Activated CD8-positive, alpha-beta memory T cell treated with anti-CD3 and anti-CD28 coated beads for 1 hour (primary cell): ENCODE measurements around the gene GBF1.

Source experiments
- DNase-seq, 2 donors: peaks; one replicate each; pipeline ENCODE4 v3.0.0-alpha.2; 2020; ENCODE audit warnings: low read depth in 1 of 2; ENCODE audit errors: extremely low read depth in 1 of 2

The GBF1 gene

DNA sequence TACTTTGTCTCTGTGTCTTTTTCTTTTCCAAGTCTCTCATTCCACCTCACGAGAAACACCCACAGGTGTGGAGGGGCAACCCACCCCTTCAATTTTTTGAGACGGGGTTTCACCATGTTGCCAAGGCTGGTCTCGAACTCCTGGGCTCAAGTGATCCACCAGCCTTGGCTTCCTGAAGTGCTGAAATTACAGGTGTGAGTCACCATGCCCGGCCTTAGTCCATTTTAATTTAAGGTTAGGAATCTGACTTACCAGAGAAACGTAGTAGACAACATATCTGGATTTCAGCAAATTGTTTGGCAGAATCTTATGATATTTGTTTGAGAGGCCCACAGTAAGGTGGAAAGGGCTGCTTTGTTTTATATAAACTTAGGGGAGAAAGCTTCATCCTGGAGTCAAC lies 147.0 kb downstream of the GBF1 start:
- DNase-seq = no peak

DNA sequence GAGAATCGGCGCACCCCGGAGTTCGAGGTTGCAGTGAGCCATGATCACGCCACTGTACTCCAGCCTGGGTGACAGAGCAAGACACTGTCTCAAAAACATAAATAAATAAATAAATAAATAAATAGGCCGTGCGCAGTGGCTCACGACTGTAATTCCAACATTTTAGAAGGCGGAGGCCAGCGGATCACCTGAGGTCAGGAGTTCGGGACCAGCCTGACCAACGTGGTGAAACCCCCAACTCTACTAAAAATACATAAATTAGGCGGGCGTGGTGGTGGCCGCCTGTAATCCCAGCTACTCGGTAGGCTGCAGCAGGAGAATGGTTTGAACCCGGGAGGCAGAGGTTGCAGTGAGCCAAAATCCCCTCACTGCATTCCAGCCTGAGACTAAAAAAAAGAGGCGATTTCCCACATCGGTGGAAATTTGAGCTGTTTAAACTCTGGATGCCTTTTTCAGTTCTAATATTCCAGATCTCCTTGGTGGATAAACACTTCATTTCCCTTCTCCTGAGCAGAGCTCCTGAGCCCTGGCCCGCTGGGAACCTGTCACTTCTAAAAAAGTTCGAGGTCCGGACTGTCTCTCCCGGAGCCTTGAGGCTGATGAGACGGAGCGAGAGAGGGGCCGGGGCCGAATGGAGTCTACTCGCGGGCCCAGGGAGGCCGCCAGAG lies 148.2 kb downstream of the GBF1 start:
- no peak for DNase-seq

DNA sequence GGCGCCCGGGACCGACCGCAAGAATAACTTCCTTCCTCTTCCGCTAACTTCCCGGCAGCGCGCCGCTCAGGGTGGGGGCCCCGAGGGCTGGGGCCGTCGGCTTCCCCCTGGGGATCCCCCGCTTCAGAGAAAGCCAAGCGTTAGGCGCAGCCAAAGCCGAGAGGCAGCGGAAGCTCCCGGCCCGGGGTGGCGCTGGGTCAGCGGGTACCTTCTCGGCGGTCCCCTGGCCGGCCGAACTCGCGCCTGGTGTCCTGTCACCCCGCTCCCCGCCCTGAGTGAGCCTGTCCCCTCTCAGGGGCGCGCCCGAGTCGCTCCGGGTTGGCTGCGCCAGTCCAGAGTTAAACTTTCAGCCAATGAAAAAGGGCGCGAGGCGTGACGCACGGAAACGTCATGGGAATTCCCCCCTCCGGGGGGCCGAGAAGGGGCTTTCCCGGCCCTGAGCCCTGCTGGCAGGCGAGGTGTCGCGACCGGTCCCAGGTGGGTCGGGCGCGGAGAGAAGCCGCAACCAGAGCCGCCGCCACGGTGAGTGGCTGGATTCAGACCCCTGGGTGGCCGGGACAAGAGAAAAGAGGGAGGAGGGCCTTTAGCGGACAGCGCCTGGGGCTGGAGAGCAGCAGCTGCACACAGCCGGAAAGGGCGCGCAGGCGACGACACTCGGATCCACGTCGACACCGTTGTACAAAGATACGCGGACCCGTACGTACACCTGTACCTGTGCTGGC lies 148.9 kb downstream of the GBF1 start:
- peak; percentile 97 to 98 for DNase-seq

DNA sequence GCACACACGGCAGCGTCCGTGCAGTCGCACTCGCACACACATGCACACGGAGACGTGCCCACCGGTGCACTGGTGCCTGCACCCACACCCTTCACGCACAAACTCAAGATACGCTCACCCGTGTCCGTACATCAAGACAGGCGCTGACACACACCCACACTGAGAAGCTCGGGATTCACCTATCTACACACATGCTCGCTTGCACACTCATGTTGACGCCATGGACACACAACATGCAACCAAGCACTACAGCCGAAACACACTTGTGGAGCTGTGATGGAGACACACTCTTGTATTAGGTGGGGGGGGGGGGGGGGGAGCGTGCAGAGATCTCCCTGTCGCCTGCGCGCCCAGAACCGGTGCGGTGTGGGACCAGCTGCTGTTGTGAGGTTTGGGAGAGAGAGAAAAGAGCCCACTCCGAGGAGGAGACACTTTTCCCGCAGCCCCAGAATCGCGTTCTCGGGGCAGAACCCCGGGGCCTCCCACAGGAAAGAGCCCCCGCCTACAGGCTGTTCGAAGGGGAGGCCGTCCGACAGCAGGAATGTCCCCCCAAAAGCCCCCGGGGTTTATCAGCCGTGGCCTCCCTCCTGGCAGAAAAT lies 149.6 kb downstream of the GBF1 start:
- no peak for DNase-seq

DNA sequence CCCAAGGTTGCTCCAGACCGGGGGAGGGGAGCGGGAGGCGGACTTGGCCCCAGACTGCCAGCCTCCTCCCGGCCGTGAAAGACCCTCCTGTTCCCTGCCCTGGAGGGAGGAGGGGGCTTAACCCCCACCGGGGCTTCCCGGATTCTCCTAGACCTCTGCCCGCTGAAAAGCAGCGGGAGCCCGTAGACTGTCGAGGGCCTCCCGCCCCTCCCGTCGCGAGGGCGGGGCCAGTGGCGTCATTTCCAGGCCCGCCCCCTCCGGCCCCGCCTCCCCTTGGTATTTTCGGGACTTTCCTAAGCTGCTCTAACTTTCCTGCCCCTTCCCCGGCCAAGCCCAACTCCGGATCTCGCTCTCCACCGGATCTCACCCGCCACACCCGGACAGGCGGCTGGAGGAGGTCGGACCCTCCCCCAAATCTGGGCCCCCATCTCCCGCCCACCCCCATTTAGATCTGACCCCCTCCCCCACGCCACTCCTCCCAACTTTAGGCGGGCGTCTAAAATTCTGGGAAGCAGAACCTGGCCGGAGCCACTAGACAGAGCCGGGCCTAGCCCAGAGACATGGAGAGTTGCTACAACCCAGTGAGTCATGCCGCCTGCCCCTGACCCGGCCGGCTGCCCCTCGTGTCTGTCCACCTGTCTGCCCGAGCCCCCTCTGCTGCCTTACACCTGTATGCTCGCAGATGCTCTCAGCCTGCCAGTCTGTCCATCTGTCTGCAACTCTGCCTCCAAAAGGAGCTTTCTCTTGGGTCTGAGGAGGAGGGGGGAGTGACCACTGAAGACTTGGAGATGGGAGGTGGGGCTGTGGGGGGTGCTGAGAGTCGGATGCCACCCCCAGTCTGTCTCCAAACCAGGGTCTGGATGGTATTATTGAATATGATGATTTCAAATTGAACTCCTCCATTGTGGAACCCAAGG lies 150.3 kb downstream of the GBF1 start, which contains the start of gene NFKB2:
TSS of gene NFKB2 (plus strand) at position 306 of the 917 bp plus-strand sequence. CDS start at position 561, 255 bp downstream.
- peak; percentile 77 to 88 for DNase-seq

DNA sequence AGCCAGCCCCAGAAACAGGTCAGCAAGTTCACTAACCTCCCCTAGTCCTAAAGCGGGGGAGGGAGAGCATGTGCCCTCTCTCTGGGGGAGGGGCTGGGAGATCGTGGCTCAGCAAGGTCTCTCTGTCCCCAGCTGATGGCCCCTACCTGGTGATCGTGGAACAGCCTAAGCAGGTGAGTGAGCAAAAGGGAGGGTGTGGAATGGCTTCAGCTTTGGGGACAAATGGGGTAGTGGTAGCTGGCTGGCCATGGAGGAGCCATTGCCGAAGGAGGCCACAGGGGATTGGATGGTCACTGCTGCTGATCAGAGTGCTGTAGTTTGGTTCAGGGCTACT lies 151.0 kb downstream of the GBF1 start:
- no peak for DNase-seq

DNA sequence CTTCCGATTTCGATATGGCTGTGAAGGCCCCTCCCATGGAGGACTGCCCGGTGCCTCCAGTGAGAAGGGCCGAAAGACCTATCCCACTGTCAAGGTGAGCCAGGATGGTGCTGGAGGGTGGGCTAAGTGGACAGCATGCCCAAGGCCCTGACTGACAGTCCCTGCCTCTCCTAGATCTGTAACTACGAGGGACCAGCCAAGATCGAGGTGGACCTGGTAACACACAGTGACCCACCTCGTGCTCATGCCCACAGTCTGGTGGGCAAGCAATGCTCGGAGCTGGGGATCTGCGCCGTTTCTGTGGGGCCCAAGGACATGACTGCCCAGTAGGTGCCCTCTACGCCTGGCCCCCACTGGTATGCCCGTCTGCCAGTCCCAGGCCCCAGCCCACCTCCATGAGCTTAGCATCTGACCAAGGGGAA lies 151.4 kb downstream of the GBF1 start:
- DNase-seq = no peak

DNA sequence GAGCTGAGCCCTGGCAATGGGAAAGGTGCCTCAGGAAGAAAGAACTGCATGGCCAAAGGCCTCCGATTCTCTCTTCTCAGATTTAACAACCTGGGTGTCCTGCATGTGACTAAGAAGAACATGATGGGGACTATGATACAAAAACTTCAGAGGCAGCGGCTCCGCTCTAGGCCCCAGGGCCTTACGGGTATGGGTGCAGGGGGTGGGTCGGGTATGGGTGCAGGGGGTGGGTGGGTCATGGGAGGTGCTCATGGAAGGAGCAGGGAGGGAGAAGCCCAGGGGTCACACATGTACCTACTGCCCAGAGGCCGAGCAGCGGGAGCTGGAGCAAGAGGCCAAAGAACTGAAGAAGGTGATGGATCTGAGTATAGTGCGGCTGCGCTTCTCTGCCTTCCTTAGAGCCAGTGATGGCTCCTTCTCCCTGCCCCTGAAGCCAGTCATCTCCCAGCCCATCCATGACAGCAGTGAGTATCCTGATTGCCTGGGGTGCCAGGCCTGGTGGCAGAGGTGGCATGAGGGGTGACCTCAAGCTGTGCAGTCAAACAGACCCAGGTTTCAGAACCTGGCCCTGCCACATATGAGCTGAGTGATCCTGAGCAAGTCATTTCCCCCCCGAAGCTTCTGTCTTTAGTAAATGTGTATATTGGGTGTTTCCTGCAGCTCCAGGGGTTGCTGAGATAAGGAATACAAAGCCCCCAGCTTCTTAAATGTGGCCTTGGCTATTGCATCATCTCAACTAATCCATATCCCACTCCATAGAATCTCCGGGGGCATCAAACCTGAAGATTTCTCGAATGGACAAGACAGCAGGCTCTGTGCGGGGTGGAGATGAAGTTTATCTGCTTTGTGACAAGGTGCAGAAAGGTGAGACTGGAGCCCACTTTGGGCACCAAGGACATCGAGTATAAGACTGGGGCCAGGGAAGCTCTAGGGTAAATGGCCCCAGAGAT lies 152.2 kb downstream of the GBF1 start:
- DNase-seq = no peak

DNA sequence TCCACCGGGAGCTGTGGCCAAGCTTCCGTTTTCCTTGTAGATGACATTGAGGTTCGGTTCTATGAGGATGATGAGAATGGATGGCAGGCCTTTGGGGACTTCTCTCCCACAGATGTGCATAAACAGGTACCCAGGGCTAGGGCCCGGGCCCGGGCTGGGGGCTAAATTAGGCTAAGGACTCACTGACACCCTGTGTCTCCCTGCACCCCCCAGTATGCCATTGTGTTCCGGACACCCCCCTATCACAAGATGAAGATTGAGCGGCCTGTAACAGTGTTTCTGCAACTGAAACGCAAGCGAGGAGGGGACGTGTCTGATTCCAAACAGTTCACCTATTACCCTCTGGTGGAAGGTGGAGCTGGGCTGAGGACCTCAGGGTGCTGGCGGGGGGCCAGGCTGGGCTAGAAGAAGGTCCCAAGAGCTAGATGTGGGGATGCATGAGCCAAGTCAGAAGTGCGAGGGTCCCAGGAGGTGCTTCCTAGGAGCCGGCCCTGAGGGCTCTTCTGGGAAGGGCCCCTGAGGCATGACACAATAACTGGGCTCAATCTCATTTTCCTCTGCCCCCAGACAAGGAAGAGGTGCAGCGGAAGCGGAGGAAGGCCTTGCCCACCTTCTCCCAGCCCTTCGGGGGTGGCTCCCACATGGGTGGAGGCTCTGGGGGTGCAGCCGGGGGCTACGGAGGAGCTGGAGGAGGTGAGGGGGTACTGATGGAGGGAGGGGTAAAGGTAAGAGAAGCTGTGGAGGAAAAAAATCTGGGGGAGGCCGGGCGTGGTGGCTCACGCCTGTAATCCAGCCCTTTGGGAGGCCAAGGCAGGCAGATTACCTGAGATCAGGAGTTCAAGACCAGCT lies 153.1 kb downstream of the GBF1 start:
- no peak for DNase-seq

DNA sequence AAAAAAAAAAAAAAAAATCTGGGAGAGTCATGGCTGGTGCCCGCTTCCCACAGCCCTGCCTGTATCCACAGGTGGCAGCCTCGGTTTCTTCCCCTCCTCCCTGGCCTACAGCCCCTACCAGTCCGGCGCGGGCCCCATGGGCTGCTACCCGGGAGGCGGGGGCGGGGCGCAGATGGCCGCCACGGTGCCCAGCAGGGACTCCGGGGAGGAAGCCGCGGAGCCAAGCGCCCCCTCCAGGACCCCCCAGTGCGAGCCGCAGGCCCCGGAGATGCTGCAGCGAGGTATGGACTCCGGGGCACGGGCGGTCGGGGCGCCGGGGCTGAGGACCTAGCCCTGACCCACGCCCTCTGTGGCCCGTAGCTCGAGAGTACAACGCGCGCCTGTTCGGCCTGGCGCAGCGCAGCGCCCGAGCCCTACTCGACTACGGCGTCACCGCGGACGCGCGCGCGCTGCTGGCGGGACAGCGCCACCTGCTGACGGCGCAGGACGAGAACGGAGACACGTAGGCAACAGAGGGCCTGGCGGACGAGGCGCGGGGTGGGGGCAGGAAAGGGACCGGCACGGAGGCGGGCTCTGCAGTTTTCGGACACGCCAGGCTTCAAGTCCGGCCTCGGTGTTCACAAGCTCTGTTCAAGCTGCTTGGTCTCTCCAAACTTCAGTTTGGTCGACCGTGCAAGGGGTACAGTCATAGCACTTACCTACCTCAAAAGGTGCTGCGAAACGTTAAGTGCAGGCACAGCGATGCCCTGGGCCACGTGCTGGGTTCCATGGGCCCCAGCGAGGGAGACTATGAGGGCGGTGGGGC lies 154.1 kb downstream of the GBF1 start:
- DNase-seq = peak; percentile 55 to 80

DNA sequence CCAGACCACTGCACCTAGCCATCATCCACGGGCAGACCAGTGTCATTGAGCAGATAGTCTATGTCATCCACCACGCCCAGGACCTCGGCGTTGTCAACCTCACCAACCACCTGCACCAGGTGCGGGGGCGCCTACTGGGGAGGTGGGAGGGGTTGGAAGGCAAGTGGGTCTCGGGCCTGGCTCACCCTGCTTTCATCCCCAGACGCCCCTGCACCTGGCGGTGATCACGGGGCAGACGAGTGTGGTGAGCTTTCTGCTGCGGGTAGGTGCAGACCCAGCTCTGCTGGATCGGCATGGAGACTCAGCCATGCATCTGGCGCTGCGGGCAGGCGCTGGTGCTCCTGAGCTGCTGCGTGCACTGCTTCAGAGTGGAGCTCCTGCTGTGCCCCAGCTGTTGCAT lies 154.7 kb downstream of the GBF1 start:
- DNase-seq = no peak

DNA sequence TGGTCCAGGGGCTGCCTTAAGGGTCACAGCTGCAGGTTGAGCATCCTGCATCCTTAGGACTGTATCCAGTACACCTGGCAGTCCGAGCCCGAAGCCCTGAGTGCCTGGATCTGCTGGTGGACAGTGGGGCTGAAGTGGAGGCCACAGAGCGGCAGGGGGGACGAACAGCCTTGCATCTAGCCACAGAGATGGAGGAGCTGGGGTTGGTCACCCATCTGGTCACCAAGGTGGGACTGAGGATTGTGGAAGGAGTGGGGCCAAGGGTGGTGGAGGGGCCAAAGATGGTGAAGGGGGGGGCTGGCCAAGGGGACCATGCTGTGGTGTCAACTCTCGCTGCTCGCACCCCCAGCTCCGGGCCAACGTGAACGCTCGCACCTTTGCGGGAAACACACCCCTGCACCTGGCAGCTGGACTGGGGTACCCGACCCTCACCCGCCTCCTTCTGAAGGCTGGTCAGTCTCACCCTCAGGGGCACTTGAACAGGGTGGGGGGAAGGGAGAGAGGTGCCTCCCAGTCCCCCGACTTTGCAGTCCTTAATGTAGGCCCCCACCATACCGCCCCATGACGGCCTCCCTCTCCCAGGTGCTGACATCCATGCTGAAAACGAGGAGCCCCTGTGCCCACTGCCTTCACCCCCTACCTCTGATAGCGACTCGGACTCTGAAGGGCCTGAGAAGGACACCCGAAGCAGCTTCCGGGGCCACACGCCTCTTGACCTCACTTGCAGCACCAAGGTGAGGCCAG lies 155.4 kb downstream of the GBF1 start:
- no peak for DNase-seq

DNA sequence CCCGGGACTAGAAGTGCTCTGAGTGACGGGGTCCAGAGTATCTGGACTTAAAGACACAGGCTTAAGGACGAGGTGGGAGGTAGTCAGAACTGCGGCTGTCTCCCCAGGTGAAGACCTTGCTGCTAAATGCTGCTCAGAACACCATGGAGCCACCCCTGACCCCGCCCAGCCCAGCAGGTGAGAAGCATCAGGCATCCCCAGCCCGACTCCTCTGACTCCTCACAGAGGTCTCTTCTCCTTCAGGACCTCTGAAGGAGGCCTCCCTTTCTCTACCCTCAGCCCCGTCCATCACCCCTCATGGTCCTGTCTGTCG lies 156.0 kb downstream of the GBF1 start:
- DNase-seq = no peak

DNA sequence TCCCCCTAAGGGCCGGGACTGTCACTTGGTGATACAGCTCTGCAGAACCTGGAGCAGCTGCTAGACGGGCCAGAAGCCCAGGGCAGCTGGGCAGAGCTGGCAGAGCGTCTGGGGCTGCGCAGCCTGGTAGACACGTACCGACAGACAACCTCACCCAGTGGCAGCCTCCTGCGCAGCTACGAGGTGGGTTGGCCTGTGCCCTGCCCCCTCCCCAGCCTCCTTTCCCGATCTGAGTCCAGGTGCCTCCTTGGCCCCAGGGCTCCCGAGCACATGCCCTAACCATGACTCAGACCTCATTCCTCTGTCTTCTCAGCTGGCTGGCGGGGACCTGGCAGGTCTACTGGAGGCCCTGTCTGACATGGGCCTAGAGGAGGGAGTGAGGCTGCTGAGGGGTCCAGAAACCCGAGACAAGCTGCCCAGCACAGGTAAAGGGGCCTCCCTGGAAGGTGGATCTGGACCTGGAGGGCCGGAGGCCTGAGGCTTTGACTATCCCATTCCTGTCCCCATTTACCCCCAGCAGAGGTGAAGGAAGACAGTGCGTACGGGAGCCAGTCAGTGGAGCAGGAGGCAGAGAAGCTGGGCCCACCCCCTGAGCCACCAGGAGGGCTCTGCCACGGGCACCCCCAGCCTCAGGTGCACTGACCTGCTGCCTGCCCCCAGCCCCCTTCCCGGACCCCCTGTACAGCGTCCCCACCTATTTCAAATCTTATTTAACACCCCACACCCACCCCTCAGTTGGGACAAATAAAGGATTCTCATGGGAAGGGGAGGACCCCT lies 156.6 kb downstream of the GBF1 start:
- DNase-seq = no peak

DNA sequence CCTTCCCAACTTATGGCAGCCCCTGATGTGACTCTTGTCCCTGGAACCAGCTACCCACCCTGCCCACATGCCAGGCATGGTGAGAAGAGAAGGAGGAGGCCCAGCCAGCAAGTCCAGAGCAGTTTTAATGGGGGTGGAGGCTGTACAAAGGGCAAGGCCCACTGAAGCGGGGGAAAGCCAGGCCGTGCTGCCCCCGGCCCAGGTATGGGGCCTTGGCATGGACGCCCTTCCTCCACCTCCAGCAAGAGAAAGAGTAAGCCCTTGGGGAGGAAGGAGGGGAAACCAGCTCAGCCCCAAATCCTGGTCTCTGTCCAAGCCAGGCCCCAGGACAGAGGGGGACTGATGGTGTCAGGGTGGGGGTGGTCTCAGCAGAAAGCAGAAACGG lies 157.2 kb downstream of the GBF1 start:
- no peak for DNase-seq

DNA sequence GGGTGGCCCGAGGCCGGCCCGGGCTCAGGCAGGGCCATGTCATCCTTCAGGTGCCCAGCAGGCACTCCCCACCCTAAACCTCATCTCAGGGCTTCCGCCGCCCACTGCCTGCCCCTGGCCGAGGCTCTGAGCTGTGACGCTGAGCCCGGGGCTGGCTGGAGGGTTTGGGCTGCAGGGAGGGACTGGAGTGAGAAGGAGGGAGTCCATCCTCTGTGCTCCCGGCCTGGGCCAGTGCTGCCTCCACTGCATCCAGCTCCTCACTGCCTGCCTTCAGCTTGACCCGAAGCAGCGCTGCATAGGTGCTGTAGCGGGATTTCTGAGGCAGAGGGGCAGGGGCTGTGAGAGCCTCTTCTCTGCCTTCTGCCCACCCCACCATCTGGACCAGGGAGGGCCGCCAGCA lies 157.8 kb downstream of the GBF1 start:
- DNase-seq = no peak
